Activated gamma-delta T cell treated with anti-CD3 and anti-CD28 coated beads, Interleukin-2, amount 50 U/mL, for 16 hours (primary cell): ENCODE results near the gene TBPL1.
"Not testable (repeated sequence)": the region's sequence is repeated elsewhere in the genome, so short reads cannot be mapped to it uniquely, and the experiment has no call there.

ENCODE experiments used
- DNase-seq: peaks from one replicate; pipeline ENCODE4 v3.0.0-alpha.2; 2020; ENCODE audit warnings: low read depth

Gene TBPL1

GRCh38 chr6:133953634-133954415, 801 bp downstream of the TBPL1 start:
- DNase-seq = no peak

- no peak for DNase-seq
Observed at GRCh38 chr6:133954657-133955576, 1.9 kb downstream of the TBPL1 start.

- no peak for DNase-seq
Observed at GRCh38 chr6:133955582-133956415, 2.8 kb downstream of the TBPL1 start.

GRCh38 chr6:133956416-133957049, 3.5 kb downstream of the TBPL1 start:
- DNase-seq = no peak

GRCh38 chr6:133957227-133957626, 4.2 kb downstream of the TBPL1 start:
- DNase-seq = no peak

- no peak for DNase-seq
Observed at GRCh38 chr6:133957780-133958242, 4.8 kb downstream of the TBPL1 start.

GRCh38 chr6:133958791-133959190, 5.8 kb downstream of the TBPL1 start:
- DNase-seq = no peak

GRCh38 chr6:133959667-133960368, 6.8 kb downstream of the TBPL1 start:
- no peak for DNase-seq

GRCh38 chr6:133961831-133962230, 8.8 kb downstream of the TBPL1 start:
- no peak for DNase-seq

GRCh38 chr6:133964052-133964451, 11.0 kb downstream of the TBPL1 start:
- no peak for DNase-seq

- no peak for DNase-seq
Observed at GRCh38 chr6:133964702-133965101, 11.7 kb downstream of the TBPL1 start.

GRCh38 chr6:133965817-133966360, 12.9 kb downstream of the TBPL1 start:
- DNase-seq = no peak

GRCh38 chr6:133966654-133967329, 13.8 kb downstream of the TBPL1 start:
- no peak for DNase-seq

- DNase-seq = no peak
Observed at GRCh38 chr6:133967347-133967746, 14.3 kb downstream of the TBPL1 start.

GRCh38 chr6:133967835-133968234, 14.8 kb downstream of the TBPL1 start:
- not testable (repeated sequence) for DNase-seq

- DNase-seq = no peak
Observed at GRCh38 chr6:133969285-133969920, 16.4 kb downstream of the TBPL1 start.

GRCh38 chr6:133969921-133970295, 16.9 kb downstream of the TBPL1 start:
- DNase-seq = no peak

GRCh38 chr6:133971861-133972260, 18.8 kb downstream of the TBPL1 start:
- no peak for DNase-seq

- no peak for DNase-seq
Observed at GRCh38 chr6:133972388-133972787, 19.4 kb downstream of the TBPL1 start.
